Endothelial cell of umbilical vein (primary cell): Measurements from ENCODE around the gene MMP11. TPM values are rescaled to one million over a fixed set of nuclear protein-coding genes. Genes with fewer than 3 reads are reported as not detected.
A peak's percentile ranks its signal among the peaks of the same experiment; 100 is the strongest.

Source experiments
- BruUV-seq: library from RNA; stranded (reverse); fragments of 400-500 nt; replicated peaks from 2 replicates; lab custom pipeline; 2021; lab: Mats Ljungman, UMichigan
- CTCF ChIA-PET: fragments of 300-600, 350-600 bp; sonication (Branson Sonifier 250); formaldehyde crosslinking; loops from one replicate; lab custom pipeline; 2021; ENCODE audit warnings: antibody characterized with exemption, inconsistent platforms; lab: Charles Lee
- POLR2A ChIA-PET: fragments of 300-600, 350-600 bp; sonication (Branson Sonifier 250); formaldehyde crosslinking; loops from one replicate; lab custom pipeline; 2021; ENCODE audit warnings: antibody characterized with exemption, inconsistent platforms; lab: Charles Lee
- DNase-seq: peaks from one replicate; pipeline ENCODE4 v3.0.0-alpha.2; 2011; ENCODE audit warnings: low read depth, low spot score
- FAIRE-seq: peaks from 2 replicates; lab custom pipeline; 2011; peaks lifted over from hg19 to GRCh38; lab: Jason Lieb, UNC
- H2AFZ ChIP-seq: 2 replicates; pipeline ENCODE4 v1.6.0; 2012; ENCODE audit warnings: low read depth, low read length, control low read depth, inconsistent platforms
- H3K27ac ChIP-seq: 2 replicates; pipeline ENCODE4 v1.5.1; 2011; ENCODE audit warnings: low read depth, mild to moderate bottlenecking, control low read depth, low read length, moderate library complexity; ENCODE audit not compliant: insufficient read depth
- H3K27me3 ChIP-seq, 2 experiments: 2 replicates each; pipeline versions ENCODE4 v1.6.0 to v1.6.1; 2011; ENCODE audit warnings: low read length in 2 of 2, mixed read lengths in 1 of 2; ENCODE audit not compliant: control insufficient read depth in 2 of 2, insufficient read depth in 2 of 2
- H3K36me3 ChIP-seq, 2 experiments: 2 replicates in 1 of 2; 3 replicates in 1 of 2; pipeline ENCODE4 v1.5.1; 2011; ENCODE audit warnings: low read length in 2 of 2, mild to moderate bottlenecking in 1 of 2, moderate library complexity in 1 of 2; ENCODE audit not compliant: control insufficient read depth in 2 of 2, insufficient read depth in 2 of 2; ENCODE audit errors: extremely low read depth in 1 of 2
- H3K4me1 ChIP-seq: 3 replicates; pipeline ENCODE4 v1.5.1; 2011; ENCODE audit warnings: mild to moderate bottlenecking, low read length; ENCODE audit not compliant: control insufficient read depth, insufficient read depth; ENCODE audit errors: extremely low read depth
- H3K4me2 ChIP-seq: 2 replicates; pipeline ENCODE4 v1.6.1; 2011; ENCODE audit warnings: low read length, control low read depth, mixed read lengths; ENCODE audit not compliant: insufficient read depth
- H3K4me3 ChIP-seq, 3 experiments: fragments of 200-600 bp in 1 of 3; sonication (generic), shearing (Covaris generic) in 1 of 3; replicated peaks in 1 of 3; 2 replicates each; pipeline ENCODE4 v1.5.1; 2011 to 2016; ENCODE audit warnings: control low read depth in 3 of 3, low read length in 3 of 3, mild to moderate bottlenecking in 2 of 3, inconsistent platforms in 1 of 3, low read depth in 1 of 3, moderate library complexity in 1 of 3; ENCODE audit not compliant: insufficient read depth in 1 of 3
- H3K79me2 ChIP-seq: 2 replicates; pipeline ENCODE4 v1.6.0; 2012; ENCODE audit warnings: low read length, inconsistent platforms; ENCODE audit not compliant: control insufficient read depth, insufficient read depth
- H3K9ac ChIP-seq: replicated peaks from 2 replicates; pipeline ENCODE3; 2011; ENCODE audit warnings: low read length, control low read depth; ENCODE audit not compliant: insufficient read depth; ENCODE audit errors: extremely low read depth
- H3K9me1 ChIP-seq: replicated peaks from 3 replicates; pipeline ENCODE4 v1.6.0; 2011; ENCODE audit warnings: mild to moderate bottlenecking, low read length; ENCODE audit not compliant: control insufficient read depth, insufficient read depth; ENCODE audit errors: extremely low read depth
- H3K9me3 ChIP-seq: replicated peaks from 2 replicates; pipeline ENCODE4 v1.5.1; 2012; ENCODE audit warnings: low read length, inconsistent platforms; ENCODE audit not compliant: control insufficient read depth, insufficient read depth
- H4K20me1 ChIP-seq: replicated peaks from 2 replicates; pipeline ENCODE3; 2011; ENCODE audit warnings: mild to moderate bottlenecking, low read length; ENCODE audit not compliant: control insufficient read depth, insufficient read depth; ENCODE audit errors: extremely low read depth
- EZH2 ChIP-seq: IDR thresholded peaks from 2 replicates; pipeline ENCODE4 v1.6.1; 2012; ENCODE audit warnings: borderline replicate concordance, low read depth, mild to moderate bottlenecking, moderate library complexity, low read length, inconsistent platforms; ENCODE audit not compliant: severe bottlenecking
- FOS ChIP-seq: IDR thresholded peaks from 2 replicates; pipeline ENCODE4 v1.6.1; 2011; ENCODE audit warnings: mild to moderate bottlenecking, low read length, moderate library complexity, borderline replicate concordance; ENCODE audit not compliant: insufficient read depth
- GATA2 ChIP-seq: IDR thresholded peaks from 2 replicates; pipeline ENCODE4 v1.7.0; 2011; ENCODE audit warnings: low read depth, mild to moderate bottlenecking, moderate library complexity, mixed read lengths, low read length; ENCODE audit not compliant: insufficient read length, insufficient read depth
- JUN ChIP-seq: IDR thresholded peaks from 2 replicates; pipeline ENCODE4 v1.6.1; 2011; ENCODE audit warnings: borderline replicate concordance, low read depth; ENCODE audit not compliant: insufficient read length, insufficient read depth
- MYC ChIP-seq: IDR thresholded peaks from one replicate; pipeline ENCODE4 v1.6.1; 2011; ENCODE audit warnings: mild to moderate bottlenecking, low read depth, low read length
- POLR2A ChIP-seq: IDR thresholded peaks from 2 replicates; pipeline ENCODE4 v1.6.1; 2012; ENCODE audit warnings: low read depth, mild to moderate bottlenecking, control low read depth, low read length
- POLR2AphosphoS5 ChIP-seq: IDR thresholded peaks from 2 replicates; pipeline ENCODE4 v1.6.1; 2012; ENCODE audit warnings: low read depth, mild to moderate bottlenecking, control low read depth, low read length, moderate library complexity; ENCODE audit not compliant: insufficient read depth
- dilution Hi-C: fragments of 300-500 bp; cut with MboI; formaldehyde crosslinking; loops from one replicate; pipeline ENCODE4 v1.15.0; 2019; ENCODE audit warnings: low sequenced_read_pairs; ENCODE audit not compliant: extremely low pct_ligation_motif_present
- intact Hi-C: fragments of 100-400 bp; cut with micrococcal nuclease; formaldehyde crosslinking; loops from one replicate; pipeline ENCODE4 v1.10.0; 2022
- polyA plus RNA-seq, 4 experiments: library from polyadenylated mRNA; depleted of rRNA in 3 of 4; stranded (reverse) in 3 of 4; unstranded in 1 of 4; fragments of >200 nt; gene quantifications; 2 replicates each; pipeline versions ENCODE4 v1.2.1 to v1.2.3, GENCODE V29; 2011 to 2012; ENCODE audit warnings: missing spikeins in 1 of 4
- total RNA-seq: library from RNA; stranded (reverse); gene quantifications from 2 replicates; pipeline ENCODE4 v1.2.3, GENCODE V29; 2021
- TF ChIP-seq, protein P1 (sequence below): IDR thresholded peaks from 2 replicates; pipeline ENCODE4 v1.6.1; 2011; ENCODE audit not compliant: insufficient read depth, insufficient read length
- TF ChIP-seq, protein P2 (sequence below), 2 donors: IDR thresholded peaks; 1 replicate in 1 of 2; 2 replicates in 1 of 2; pipeline ENCODE4 v1.5.1; 2011; ENCODE audit warnings: low read length in 2 of 2, mild to moderate bottlenecking in 2 of 2, moderate library complexity in 2 of 2, control low read depth in 1 of 2, inconsistent platforms in 1 of 2, low read depth in 1 of 2; ENCODE audit not compliant: insufficient read depth in 1 of 2; ENCODE audit errors: extremely low read depth in 1 of 2

Gene MMP11
- total and polyA plus RNA-seq, 2 donors (not counting 3 experiments of a cell fraction or from before 2014, with no cell fraction given) = 10.3 to 16.9 TPM

DNA sequence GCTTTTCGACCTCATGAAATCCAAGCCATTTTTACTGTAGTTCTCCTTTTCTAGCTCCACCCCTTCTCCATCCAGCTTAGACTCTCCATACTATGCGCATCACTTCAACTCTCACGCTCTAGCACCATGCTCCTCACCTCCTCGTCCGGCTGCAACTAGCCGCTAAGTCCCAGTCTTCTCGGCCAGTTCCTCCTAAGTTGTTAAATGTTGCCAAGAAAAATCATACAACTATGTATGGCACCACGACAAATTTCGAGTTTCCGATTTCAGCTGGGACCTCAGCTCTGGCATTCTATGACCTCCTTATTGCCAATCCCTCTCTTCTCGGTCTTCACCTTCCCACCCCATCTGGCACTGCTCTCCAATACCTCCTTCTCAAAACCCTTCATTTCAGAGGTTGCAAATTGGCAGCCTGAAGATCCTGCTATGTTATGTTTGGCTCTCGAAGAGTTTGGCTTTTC is 22.8 kb upstream of the MMP11 start:
- Histone ChIP-seq H2AFZ (peak overlapping the region; percentile 6), H3K4me1 (peaks cover 10% of the 10 kb centered on the region), H3K79me2 (no peaks in the 10 kb centered on the region), H3K27ac (no peak overlapping the region), H3K4me3 (peak overlapping the region in 2 of 3 experiments; percentile 88 to 89), H3K27me3 (no peaks in the 10 kb centered on the region), H3K36me3 (peaks cover 0 to 1% of the 10 kb centered on the region in 2 experiments), H3K9ac (no peak overlapping the region), H3K4me2 (peak overlapping the region; percentile 93), H3K9me1 (no peaks in the 10 kb centered on the region), H3K9me3 (no peaks in the 10 kb centered on the region), H4K20me1 (no peaks in the 10 kb centered on the region)
- CTCF ChIA-PET = interaction anchor here (1.1 kb wide), 1 partner anchor 100 kb away, joined by 4 read pairs; no protein-coding TSS in a partner anchor
- DNase-seq (peak; percentile 67), FAIRE-seq (peak; percentile 67)
- dilution Hi-C loops = no loop called here
- POLR2A ChIA-PET = no interaction called here
- intact Hi-C loops = loop anchor here (2.0 kb wide), 1 partner anchor 19 kb away; no protein-coding TSS in a partner anchor
- BruUV-seq = no TSS peak
- TF ChIP-seq FOS (no peak), POLR2AphosphoS5 (no peak), MYC (no peak), JUN (no peak), GATA2 (no peak), POLR2A (no peak), EZH2 (no peak)
- TF ChIP-seq, protein P1, sequence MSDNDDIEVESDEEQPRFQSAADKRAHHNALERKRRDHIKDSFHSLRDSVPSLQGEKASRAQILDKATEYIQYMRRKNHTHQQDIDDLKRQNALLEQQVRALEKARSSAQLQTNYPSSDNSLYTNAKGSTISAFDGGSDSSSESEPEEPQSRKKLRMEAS = no peak
- TF ChIP-seq, protein P2, sequence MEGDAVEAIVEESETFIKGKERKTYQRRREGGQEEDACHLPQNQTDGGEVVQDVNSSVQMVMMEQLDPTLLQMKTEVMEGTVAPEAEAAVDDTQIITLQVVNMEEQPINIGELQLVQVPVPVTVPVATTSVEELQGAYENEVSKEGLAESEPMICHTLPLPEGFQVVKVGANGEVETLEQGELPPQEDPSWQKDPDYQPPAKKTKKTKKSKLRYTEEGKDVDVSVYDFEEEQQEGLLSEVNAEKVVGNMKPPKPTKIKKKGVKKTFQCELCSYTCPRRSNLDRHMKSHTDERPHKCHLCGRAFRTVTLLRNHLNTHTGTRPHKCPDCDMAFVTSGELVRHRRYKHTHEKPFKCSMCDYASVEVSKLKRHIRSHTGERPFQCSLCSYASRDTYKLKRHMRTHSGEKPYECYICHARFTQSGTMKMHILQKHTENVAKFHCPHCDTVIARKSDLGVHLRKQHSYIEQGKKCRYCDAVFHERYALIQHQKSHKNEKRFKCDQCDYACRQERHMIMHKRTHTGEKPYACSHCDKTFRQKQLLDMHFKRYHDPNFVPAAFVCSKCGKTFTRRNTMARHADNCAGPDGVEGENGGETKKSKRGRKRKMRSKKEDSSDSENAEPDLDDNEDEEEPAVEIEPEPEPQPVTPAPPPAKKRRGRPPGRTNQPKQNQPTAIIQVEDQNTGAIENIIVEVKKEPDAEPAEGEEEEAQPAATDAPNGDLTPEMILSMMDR (IDR thresholded peaks at IDR 0.05; ENCODE audit: extremely low read depth in 1 of 2, insufficient read depth in 1 of 2, low read depth in 1 of 2, low read length in 2 of 2) = no peak
